Activated T-cell treated with anti-CD3 and anti-CD28 coated beads for 1 hour (primary cell): ENCODE measurements around the gene ACOT13.
A peak's percentile ranks its signal among the peaks of the same experiment; 100 is the strongest.
"Not testable (repeated sequence)": the region's sequence is repeated elsewhere in the genome, so short reads cannot be mapped to it uniquely, and the experiment has no call there.

Experiments
- DNase-seq: peaks from one replicate; pipeline ENCODE4 v3.0.0-alpha.2; 2020; ENCODE audit warnings: low read depth

ACOT13 gene

GRCh38 chr6:24666641-24667377 lies at the start of gene ACOT13, which contains the start of gene TDP2:
ACOT13 (plus strand) TSS chr6:24667077; CDS start chr6:24667264, 187 bp downstream.
TDP2 (minus strand) TSS chr6:24666899; CDS start chr6:24666862, 37 bp downstream.
- DNase-seq: peak; percentile 94

- DNase-seq: no peak
These were observed 47.2 kb upstream of the ACOT13 start for GRCh38 chr6:24619661-24620060.

GRCh38 chr6:24620637-24621036 lies 46.2 kb upstream of the ACOT13 start:
- no peak for DNase-seq

- DNase-seq: no peak
These were observed 45.1 kb upstream of the ACOT13 start for GRCh38 chr6:24621626-24622289.

- no peak for DNase-seq
These were observed 35.9 kb upstream of the ACOT13 start for GRCh38 chr6:24630856-24631505.

GRCh38 chr6:24631671-24632070 lies 35.2 kb upstream of the ACOT13 start:
- DNase-seq: no peak

GRCh38 chr6:24632573-24632972 lies 34.3 kb upstream of the ACOT13 start:
- DNase-seq: no peak

GRCh38 chr6:24636681-24637080 lies 30.2 kb upstream of the ACOT13 start:
- DNase-seq: no peak

- DNase-seq: no peak
These were observed 26.7 kb upstream of the ACOT13 start for GRCh38 chr6:24640166-24640565.

- DNase-seq: not testable (repeated sequence)
These were observed 26.2 kb upstream of the ACOT13 start for GRCh38 chr6:24640631-24641030.

GRCh38 chr6:24642061-24642460 lies 24.8 kb upstream of the ACOT13 start:
- DNase-seq: no peak

- DNase-seq: no peak
These were observed 23.0 kb upstream of the ACOT13 start for GRCh38 chr6:24643920-24644319.

GRCh38 chr6:24644377-24644776 lies 22.5 kb upstream of the ACOT13 start:
- no peak for DNase-seq

- no peak for DNase-seq
These were observed 20.1 kb upstream of the ACOT13 start for GRCh38 chr6:24646771-24647170.

GRCh38 chr6:24648276-24648675 lies 18.6 kb upstream of the ACOT13 start:
- no peak for DNase-seq

- no peak for DNase-seq
These were observed 17.2 kb upstream of the ACOT13 start for GRCh38 chr6:24649691-24650090.

- no peak for DNase-seq
These were observed 16.5 kb upstream of the ACOT13 start for GRCh38 chr6:24650365-24650764.

- no peak for DNase-seq
These were observed 11.7 kb upstream of the ACOT13 start for GRCh38 chr6:24655215-24655614.

- no peak for DNase-seq
These were observed 8.0 kb upstream of the ACOT13 start for GRCh38 chr6:24658573-24659560.

GRCh38 chr6:24659561-24659960 lies 7.3 kb upstream of the ACOT13 start:
- DNase-seq: no peak

- no peak for DNase-seq
These were observed 6.8 kb upstream of the ACOT13 start for GRCh38 chr6:24660105-24660504.

- not testable (repeated sequence) for DNase-seq
These were observed 5.1 kb upstream of the ACOT13 start for GRCh38 chr6:24661759-24662158.
